ENCODE results near the gene CCDC169.

The CCDC169 gene

GRCh38 chr13:36344886-36345437 is 47.3 kb upstream of the CCDC169 start:
- TF ChIP-seq ZFP30 (CRISPR knock-in tag; IDR thresholded peaks at IDR 0.05) (no peak), CSRNP3 (CRISPR knock-in tag; IDR thresholded peaks at IDR 0.05) (no peak), BACH2 (CRISPR knock-in tag; IDR thresholded peaks at IDR 0.05; ENCODE audit: borderline replicate concordance) (no peak), ZNF70 (CRISPR knock-in tag; IDR thresholded peaks at IDR 0.05) (no peak), OSR1 (CRISPR knock-in tag; IDR thresholded peaks at IDR 0.05) (no peak), TCF4 (CRISPR knock-in tag; IDR thresholded peaks at IDR 0.05; ENCODE audit: borderline replicate concordance) (no peak), CREB5 (CRISPR knock-in tag; IDR thresholded peaks at IDR 0.05; ENCODE audit: low read depth) (no peak), PATZ1 (CRISPR knock-in tag; IDR thresholded peaks at IDR 0.05; ENCODE audit: borderline replicate concordance) (no peak), ZNF8 (CRISPR knock-in tag; IDR thresholded peaks at IDR 0.05) (no peak), POU6F1 (CRISPR knock-in tag; IDR thresholded peaks at IDR 0.05; ENCODE audit: borderline replicate concordance, low read depth) (no peak), RARB (CRISPR knock-in tag; IDR thresholded peaks at IDR 0.05) (no peak), CSDC2 (CRISPR knock-in tag; IDR thresholded peaks at IDR 0.05) (no peak)
- no peak for ATAC-seq

- no peak for ATAC-seq
Measured at GRCh38 chr13:36344173-36344572, 46.6 kb upstream of the CCDC169 start.

More at GRCh38 chr13:36344173-36344572, 46.6 kb upstream of the CCDC169 start:
- TF ChIP-seq OSR1 (CRISPR knock-in tag; IDR thresholded peaks at IDR 0.05) (no peak), PPARA (CRISPR knock-in tag; IDR thresholded peaks at IDR 0.05; ENCODE audit: borderline replicate concordance) (no peak), ZFP30 (CRISPR knock-in tag; IDR thresholded peaks at IDR 0.05) (no peak), ZNF8 (CRISPR knock-in tag; IDR thresholded peaks at IDR 0.05) (no peak), PATZ1 (CRISPR knock-in tag; IDR thresholded peaks at IDR 0.05; ENCODE audit: borderline replicate concordance) (no peak), TSHZ2 (CRISPR knock-in tag; IDR thresholded peaks at IDR 0.05) (no peak), CSRNP3 (CRISPR knock-in tag; IDR thresholded peaks at IDR 0.05) (no peak), POU6F1 (CRISPR knock-in tag; IDR thresholded peaks at IDR 0.05; ENCODE audit: borderline replicate concordance, low read depth) (no peak), BACH2 (CRISPR knock-in tag; IDR thresholded peaks at IDR 0.05; ENCODE audit: borderline replicate concordance) (no peak), GLIS3 (CRISPR knock-in tag; IDR thresholded peaks at IDR 0.05) (no peak), RARB (CRISPR knock-in tag; IDR thresholded peaks at IDR 0.05) (no peak), ARNTL (CRISPR knock-in tag; IDR thresholded peaks at IDR 0.05; ENCODE audit: borderline replicate concordance, low read depth) (no peak), TOX (CRISPR knock-in tag; IDR thresholded peaks at IDR 0.05; ENCODE audit: borderline replicate concordance) (no peak), SNAI2 (CRISPR knock-in tag; IDR thresholded peaks at IDR 0.05) (no peak), TCF4 (CRISPR knock-in tag; IDR thresholded peaks at IDR 0.05; ENCODE audit: borderline replicate concordance) (no peak), ZNF70 (CRISPR knock-in tag; IDR thresholded peaks at IDR 0.05) (no peak), ZNF565 (CRISPR knock-in tag; conservative IDR thresholded peaks at IDR 0.05; ENCODE audit: low read depth) (no peak), ZC3H10 (CRISPR knock-in tag; IDR thresholded peaks at IDR 0.05) (no peak), ISL1 (CRISPR knock-in tag; IDR thresholded peaks at IDR 0.05) (no peak)
